ENCODE measurements around the gene CHPF.

Gene CHPF

DNA sequence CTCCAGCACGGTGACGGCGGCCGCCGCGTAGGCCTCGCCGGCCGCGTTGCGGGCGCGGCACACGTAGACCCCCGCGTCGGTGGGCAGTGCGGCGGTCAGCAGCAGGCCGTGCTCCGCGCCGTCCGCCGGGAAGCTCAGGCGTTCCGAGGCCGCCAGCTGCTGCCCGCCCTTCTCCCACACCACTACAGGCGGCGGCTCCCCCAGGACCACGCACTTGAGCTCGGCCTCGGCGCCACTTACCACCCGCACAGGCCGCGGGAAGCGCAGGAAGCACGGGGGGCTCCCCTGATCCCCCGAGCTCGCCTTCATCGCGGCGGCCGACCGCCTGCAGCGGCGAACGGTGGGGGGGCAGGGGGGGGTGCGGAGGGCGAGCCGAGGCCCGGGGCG is 27.3 kb upstream of the CHPF start (continued):
- TF ChIP-seq INSM2 (tag by site-specific recombination; IDR thresholded peaks at IDR 0.05), result no peak
- TF ChIP-seq HOXD13 (CRISPR knock-in tag; IDR thresholded peaks at IDR 0.05; ENCODE audit: borderline replicate concordance), result no peak
- no peak for TF ChIP-seq ZNF658 (tag by site-specific recombination; IDR thresholded peaks at IDR 0.05)
- TF ChIP-seq TRIM28 (IDR thresholded peaks at IDR 0.05; ENCODE audit: borderline replicate concordance, low read length), result no peak

- Histone ChIP-seq H3K9me3 (ENCODE audit: control insufficient read depth, insufficient read depth, low read depth, low read length) (no peaks in the 10 kb centered on the region), H3K4me1 (ENCODE audit: control insufficient read depth, insufficient read depth, low read length) (peaks cover 13% of the 10 kb centered on the region), H3K4me3 (ENCODE audit: low read depth, low read length) (peak overlapping the region; percentile 91), H3K27ac (ENCODE audit: extremely low read depth, low read depth, low read length) (peak overlapping the region; percentile 86), H3K36me3 (ENCODE audit: control insufficient read depth in 2 of 2, insufficient read depth in 1 of 2, low read length in 2 of 2) (peaks cover 5 to 47% of the 10 kb centered on the region in 2 experiments; a peak in 2 of 3 replicates)
- POLR2A ChIA-PET, result interaction anchor here (1.0 to 2.5 kb wide), 8 partner anchors 9 to 291 kb away, joined by 3 to 44 read pairs (median 8); partner anchors contain the start of genes CHPF, STK11IP and TMEM198
- TF ChIP-seq ZBTB26 (tag by site-specific recombination; optimal IDR thresholded peaks at IDR 0.05) (peak; percentile 15), ZBTB20 (tag by site-specific recombination; IDR thresholded peaks at IDR 0.05) (peak; percentile 58; the same call in 1 of the 2 replicates), ZNF610 (tag by site-specific recombination; IDR thresholded peaks at IDR 0.05; ENCODE audit: borderline replicate concordance) (no peak), GLIS2 (tag by site-specific recombination; IDR thresholded peaks at IDR 0.05) (0 out of 2 replicates have a peak, but pooled peaks have one; percentile 34), ZNF629 (tag by site-specific recombination; IDR thresholded peaks at IDR 0.05) (no peak), ZNF335 (tag by site-specific recombination; conservative IDR thresholded peaks at IDR 0.05) (peak; percentile 41)
- CTCF ChIA-PET, result interaction anchor here (1.6 to 3.5 kb wide), 3 partner anchors 10 to 73 kb away, joined by 8 to 32 read pairs (median 13); no protein-coding TSS in a partner anchor
Observed at GRCh38 chr2:219570194-219570923, 26.8 kb upstream of the CHPF start.

DNA sequence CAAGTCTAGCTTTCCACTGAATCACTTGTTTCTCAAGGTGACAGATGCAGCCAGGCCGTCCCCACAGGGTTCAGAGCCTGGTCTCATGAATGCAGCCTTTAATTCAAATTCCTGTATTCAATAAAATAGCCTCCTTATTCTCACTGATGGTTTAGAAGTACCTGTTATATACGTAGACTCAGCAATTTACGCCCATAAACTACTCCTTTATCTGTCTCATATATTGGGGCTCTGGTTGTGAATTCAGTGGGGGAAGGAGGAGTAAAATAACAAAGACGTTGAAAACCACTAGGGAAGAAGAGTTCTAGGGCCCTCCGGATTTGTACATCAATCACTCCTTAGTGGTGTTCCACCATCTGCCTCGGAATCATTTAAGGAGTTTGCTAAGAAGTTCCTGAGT is 26.0 kb upstream of the CHPF start:
- ChIA-PET CTCF (interaction anchor here (0.6 to 3.5 kb wide), 3 partner anchors 9 to 536 kb away, joined by 3 to 32 read pairs (median 4); no protein-coding TSS in a partner anchor), POLR2A (interaction anchor here (2.8 kb wide), 1 partner anchor 28 kb away, joined by 12 read pairs; the partner anchor contains the start of gene STK11IP)
- H3K36me3 ChIP-seq (ENCODE audit: control insufficient read depth in 2 of 2, insufficient read depth in 1 of 2, low read length in 2 of 2), result peaks cover 11 to 54% of the 10 kb centered on the region in 2 experiments; a peak in 2 of 3 replicates
- H3K27ac ChIP-seq (ENCODE audit: extremely low read depth, low read depth, low read length), result no peak overlapping the region
- TF ChIP-seq ZNF518A (tag by site-specific recombination; conservative IDR thresholded peaks at IDR 0.05; ENCODE audit: low read depth) (no peak), ZNF10 (tag by site-specific recombination; IDR thresholded peaks at IDR 0.05) (no peak), ZNF37A (tag by site-specific recombination; IDR thresholded peaks at IDR 0.05) (no peak), SALL2 (tag by site-specific recombination; IDR thresholded peaks at IDR 0.05; ENCODE audit: borderline replicate concordance) (no peak), ZNF529 (tag by site-specific recombination; IDR thresholded peaks at IDR 0.05; ENCODE audit: insufficient replicate concordance) (no peak), ZBTB8A (tag by site-specific recombination; IDR thresholded peaks at IDR 0.05) (no peak)
- peak overlapping the region; percentile 91; the same call in 1 of the 2 replicates for H3K4me3 ChIP-seq (ENCODE audit: low read depth, low read length)
- H3K9me3 ChIP-seq (ENCODE audit: control insufficient read depth, insufficient read depth, low read depth, low read length), result no peaks in the 10 kb centered on the region
- peaks cover 13% of the 10 kb centered on the region for H3K4me1 ChIP-seq (ENCODE audit: control insufficient read depth, insufficient read depth, low read length)

Measured in HEK293 (cell line).